Liver (tissue), 3 donors: Measurements from ENCODE around the gene GABRD.

Experiments
- ATF3 ChIP-seq: IDR thresholded peaks from 2 replicates; pipeline ENCODE4 v1.6.1; 2016; ENCODE audit warnings: antibody characterized with exemption
- CTCF ChIP-seq: fragments of 150-350 bp; IDR thresholded peaks from 2 replicates; pipeline ENCODE4 v1.5.1; 2017; ENCODE audit warnings: improper control_type of control experiment, low read depth, low read length; ENCODE audit not compliant: missing input control
- FOXA1 ChIP-seq: IDR thresholded peaks from 2 replicates; pipeline ENCODE4 v1.6.1; 2016; ENCODE audit warnings: antibody characterized with exemption
- GABPA ChIP-seq, 2 donors: IDR thresholded peaks in 1 of 2; conservative IDR thresholded peaks in 1 of 2; 2 replicates each; pipeline ENCODE4 v1.6.1; 2016; ENCODE audit warnings: antibody characterized with exemption in 2 of 2, mild to moderate bottlenecking in 1 of 2, moderate library complexity in 1 of 2
- JUND ChIP-seq, 2 donors: IDR thresholded peaks; 2 replicates each; pipeline ENCODE4 v1.6.1; 2016; ENCODE audit warnings: antibody characterized with exemption in 2 of 2
- NR2F2 ChIP-seq: IDR thresholded peaks from 2 replicates; pipeline ENCODE4 v1.6.1; 2016; ENCODE audit warnings: antibody characterized with exemption
- RAD21 ChIP-seq, 2 donors: IDR thresholded peaks; 2 replicates each; pipeline ENCODE4 v1.6.1; 2016; ENCODE audit warnings: antibody characterized with exemption in 2 of 2, mild to moderate bottlenecking in 2 of 2
- RXRA ChIP-seq, 2 donors: IDR thresholded peaks; 2 replicates each; pipeline ENCODE4 v1.6.1; 2017 to 2018; ENCODE audit warnings: antibody characterized with exemption in 2 of 2, mild to moderate bottlenecking in 1 of 2
- SP1 ChIP-seq: IDR thresholded peaks from 2 replicates; pipeline ENCODE4 v1.6.1; 2018; ENCODE audit warnings: antibody characterized with exemption, mild to moderate bottlenecking
- TAF1 ChIP-seq: conservative IDR thresholded peaks from 2 replicates; pipeline ENCODE4 v1.6.1; 2016; ENCODE audit warnings: antibody characterized with exemption, mild to moderate bottlenecking
- YY1 ChIP-seq: IDR thresholded peaks from 2 replicates; pipeline ENCODE4 v1.6.1; 2016; ENCODE audit warnings: antibody characterized with exemption, mild to moderate bottlenecking
- ZBTB33 ChIP-seq: IDR thresholded peaks from 2 replicates; pipeline ENCODE4 v1.6.1; 2016; ENCODE audit warnings: antibody characterized with exemption
- TF ChIP-seq, protein P1 (sequence below): IDR thresholded peaks from 2 replicates; pipeline ENCODE4 v1.6.1; 2016; ENCODE audit warnings: antibody characterized with exemption, mild to moderate bottlenecking
- TF ChIP-seq, protein P2 (sequence below): IDR thresholded peaks from 2 replicates; pipeline ENCODE4 v1.6.1; 2016; ENCODE audit warnings: antibody characterized with exemption
- donor health status: healthy.
- donor health status: healthy.

DNA sequence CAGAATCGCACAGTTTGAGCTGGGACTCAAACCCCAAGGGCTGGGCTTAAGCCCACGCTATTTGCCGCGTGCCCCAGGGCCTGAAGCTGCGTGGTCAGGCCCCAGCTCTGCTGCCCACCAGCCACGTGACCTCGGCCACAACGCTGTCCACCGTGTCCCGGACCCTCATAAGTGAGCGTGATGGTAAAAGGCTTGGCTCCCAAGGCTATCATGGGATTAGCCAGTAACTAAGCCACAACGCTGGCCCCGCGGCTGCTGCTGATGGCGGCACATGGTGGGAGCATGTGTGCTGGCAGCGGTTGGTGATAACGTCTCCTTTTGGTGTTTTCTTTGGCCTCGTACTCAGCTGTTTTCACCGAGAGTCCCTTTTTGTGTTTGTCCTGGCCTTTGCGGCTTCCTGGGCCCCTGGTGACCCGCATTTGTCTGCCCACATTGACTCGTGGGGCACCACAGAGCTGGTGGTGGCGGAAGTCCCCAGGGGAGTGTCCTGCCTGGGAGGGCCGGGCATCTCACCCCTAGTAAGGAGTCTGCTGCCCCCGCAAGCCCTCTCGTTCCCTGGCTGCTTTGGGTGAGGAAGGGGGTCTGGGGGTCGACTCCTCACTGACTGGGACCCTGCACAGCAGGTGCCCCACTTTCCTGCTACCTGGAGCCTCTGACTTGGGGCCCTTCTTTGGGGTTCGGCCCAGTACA, 60.4 kb downstream of the GABRD start:
- TF ChIP-seq CTCF = no peak
- no peak for TF ChIP-seq GABPA (IDR thresholded peaks at IDR 0.05 in 1 of 2, conservative IDR thresholded peaks at IDR 0.05 in 1 of 2)
- TF ChIP-seq SP1 = no peak
- TF ChIP-seq JUND (IDR thresholded peaks at IDR 0.05) = no peak
- no peak for TF ChIP-seq RAD21 (IDR thresholded peaks at IDR 0.05)
- TF ChIP-seq ATF3 = no peak
- TF ChIP-seq TAF1 = no peak
- TF ChIP-seq ZBTB33 = no peak
- TF ChIP-seq FOXA1 = no peak
- TF ChIP-seq YY1 = no peak
- TF ChIP-seq, protein P1, sequence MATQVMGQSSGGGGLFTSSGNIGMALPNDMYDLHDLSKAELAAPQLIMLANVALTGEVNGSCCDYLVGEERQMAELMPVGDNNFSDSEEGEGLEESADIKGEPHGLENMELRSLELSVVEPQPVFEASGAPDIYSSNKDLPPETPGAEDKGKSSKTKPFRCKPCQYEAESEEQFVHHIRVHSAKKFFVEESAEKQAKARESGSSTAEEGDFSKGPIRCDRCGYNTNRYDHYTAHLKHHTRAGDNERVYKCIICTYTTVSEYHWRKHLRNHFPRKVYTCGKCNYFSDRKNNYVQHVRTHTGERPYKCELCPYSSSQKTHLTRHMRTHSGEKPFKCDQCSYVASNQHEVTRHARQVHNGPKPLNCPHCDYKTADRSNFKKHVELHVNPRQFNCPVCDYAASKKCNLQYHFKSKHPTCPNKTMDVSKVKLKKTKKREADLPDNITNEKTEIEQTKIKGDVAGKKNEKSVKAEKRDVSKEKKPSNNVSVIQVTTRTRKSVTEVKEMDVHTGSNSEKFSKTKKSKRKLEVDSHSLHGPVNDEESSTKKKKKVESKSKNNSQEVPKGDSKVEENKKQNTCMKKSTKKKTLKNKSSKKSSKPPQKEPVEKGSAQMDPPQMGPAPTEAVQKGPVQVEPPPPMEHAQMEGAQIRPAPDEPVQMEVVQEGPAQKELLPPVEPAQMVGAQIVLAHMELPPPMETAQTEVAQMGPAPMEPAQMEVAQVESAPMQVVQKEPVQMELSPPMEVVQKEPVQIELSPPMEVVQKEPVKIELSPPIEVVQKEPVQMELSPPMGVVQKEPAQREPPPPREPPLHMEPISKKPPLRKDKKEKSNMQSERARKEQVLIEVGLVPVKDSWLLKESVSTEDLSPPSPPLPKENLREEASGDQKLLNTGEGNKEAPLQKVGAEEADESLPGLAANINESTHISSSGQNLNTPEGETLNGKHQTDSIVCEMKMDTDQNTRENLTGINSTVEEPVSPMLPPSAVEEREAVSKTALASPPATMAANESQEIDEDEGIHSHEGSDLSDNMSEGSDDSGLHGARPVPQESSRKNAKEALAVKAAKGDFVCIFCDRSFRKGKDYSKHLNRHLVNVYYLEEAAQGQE = no peak
- TF ChIP-seq, protein P2, sequence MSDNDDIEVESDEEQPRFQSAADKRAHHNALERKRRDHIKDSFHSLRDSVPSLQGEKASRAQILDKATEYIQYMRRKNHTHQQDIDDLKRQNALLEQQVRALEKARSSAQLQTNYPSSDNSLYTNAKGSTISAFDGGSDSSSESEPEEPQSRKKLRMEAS = no peak
- TF ChIP-seq RXRA (IDR thresholded peaks at IDR 0.05) = no peak
- no peak for TF ChIP-seq NR2F2
